SK-N-MC (cell line): Measurements from ENCODE around the gene UTP18.

ENCODE experiments used
- FOXP2 ChIP-seq: optimal IDR thresholded peaks from 2 replicates; pipeline ENCODE3; 2011; ENCODE audit warnings: mild to moderate bottlenecking, moderate library complexity; ENCODE audit not compliant: insufficient read depth; ENCODE audit errors: extremely low read length, control extremely low read depth
- POLR2AphosphoS5 ChIP-seq: IDR thresholded peaks from 2 replicates; pipeline ENCODE4 v1.6.1; 2012; ENCODE audit warnings: mild to moderate bottlenecking, low read depth, low read length, borderline replicate concordance

- no peak for TF ChIP-seq FOXP2
- no peak for TF ChIP-seq POLR2AphosphoS5
Measured at GRCh38 chr17:51250314-51250840, 10.0 kb upstream of the UTP18 start.
